SU-DHL-6 (cell line): ENCODE measurements around the gene LRRC4.

ENCODE experiments used
- H2AFZ ChIP-seq: fragments of 200-600 bp; sonication (generic); 2 replicates; pipeline ENCODE4 v1.6.1; 2014; ENCODE audit warnings: low read depth, mild to moderate bottlenecking, moderate library complexity, mixed read lengths, antibody characterized with exemption, low read length; ENCODE audit not compliant: severe bottlenecking
- H3F3A ChIP-seq: fragments of 200-600 bp; shearing (Covaris generic); 2 replicates; pipeline ENCODE4 v1.6.0; 2016; ENCODE audit warnings: antibody characterized with exemption, mild to moderate bottlenecking; ENCODE audit not compliant: insufficient read depth
- H3K27ac ChIP-seq: fragments of 200-600 bp; sonication (generic); 2 replicates; pipeline ENCODE4 v1.5.1; 2016; ENCODE audit warnings: low read depth, mild to moderate bottlenecking, low read length, moderate library complexity, mixed read lengths
- H3K27me3 ChIP-seq: fragments of 200-600 bp; sonication (generic), shearing (Covaris generic); 2 replicates; pipeline ENCODE4 v1.6.0; 2014; ENCODE audit warnings: mild to moderate bottlenecking, low read length
- H3K36me3 ChIP-seq: fragments of 200-600 bp; sonication (generic); 2 replicates; pipeline ENCODE4 v1.6.1; 2014; ENCODE audit warnings: mild to moderate bottlenecking, low read length, mixed read lengths
- H3K4me2 ChIP-seq: fragments of 300-600, 200-600 bp; shearing (Covaris generic), sonication (generic); 2 replicates; pipeline ENCODE4 v1.6.0; 2014; ENCODE audit warnings: low read length, low read depth, mild to moderate bottlenecking; ENCODE audit not compliant: poor library complexity, severe bottlenecking
- H3K4me3 ChIP-seq: fragments of 200-600 bp; sonication (generic); 2 replicates; pipeline ENCODE4 v1.5.1; 2014; ENCODE audit warnings: antibody characterized with exemption, low read length, mild to moderate bottlenecking, mixed read lengths; ENCODE audit not compliant: insufficient read depth, poor library complexity, severe bottlenecking
- H3K79me2 ChIP-seq: fragments of 200-600 bp; sonication (generic); 2 replicates; pipeline ENCODE4 v1.6.1; 2014; ENCODE audit warnings: mild to moderate bottlenecking, low read length, moderate library complexity; ENCODE audit not compliant: insufficient read depth
- H3K9ac ChIP-seq: fragments of 200-600 bp; sonication (generic); 2 replicates; pipeline ENCODE4 v1.7.0; 2014; ENCODE audit warnings: mild to moderate bottlenecking, low read length
- H3K9me2 ChIP-seq: fragments of 200-600 bp; sonication (generic); replicated peaks from 2 replicates; pipeline ENCODE4 v1.6.1; 2014; ENCODE audit warnings: low read length; ENCODE audit not compliant: insufficient read depth
- H3K9me3 ChIP-seq: fragments of 200-600 bp; sonication (generic); 2 replicates; pipeline ENCODE4 v1.6.1; 2014; ENCODE audit warnings: low read length, mixed read lengths; ENCODE audit not compliant: insufficient read depth
- H4K20me1 ChIP-seq: fragments of 200-600 bp; sonication (generic); 2 replicates; pipeline ENCODE4 v1.6.1; 2014; ENCODE audit warnings: low read depth, mild to moderate bottlenecking, antibody characterized with exemption, low read length, moderate library complexity, mixed read lengths
- EZH2phosphoT487 ChIP-seq: fragments of 200-600 bp; sonication (generic), shearing (Covaris generic); conservative IDR thresholded peaks from 2 replicates; pipeline ENCODE4 v1.6.1; 2018; ENCODE audit warnings: mild to moderate bottlenecking, antibody characterized with exemption, low read length, moderate library complexity, mixed read lengths
- TF ChIP-seq, protein P1 (sequence below): fragments of 200-600 bp; sonication (generic); IDR thresholded peaks from one replicate; pipeline ENCODE4 v1.5.1; 2017; ENCODE audit warnings: antibody characterized with exemption, mild to moderate bottlenecking, low read length, moderate library complexity; ENCODE audit not compliant: insufficient read depth, poor library complexity, severe bottlenecking

The LRRC4 gene

DNA sequence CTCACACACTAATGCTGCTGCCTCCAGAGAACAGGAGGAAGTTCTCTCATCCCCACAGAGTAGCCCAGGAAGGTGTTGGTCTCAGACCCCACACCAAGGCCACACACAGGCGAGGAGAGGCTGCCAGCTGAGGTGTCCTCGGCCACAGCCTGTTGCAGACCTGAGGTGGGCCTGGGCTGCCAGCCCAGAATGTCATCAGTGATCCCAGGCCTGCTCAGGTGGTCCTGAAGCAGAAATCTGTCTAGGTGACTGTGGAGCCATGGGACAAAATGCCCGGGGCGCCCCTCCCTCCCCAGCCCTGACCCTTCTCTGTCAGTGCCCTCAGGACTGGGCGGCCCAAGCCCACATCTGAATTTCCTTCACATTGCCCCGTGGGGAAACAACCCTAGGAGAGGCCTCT is 43.5 kb upstream of the LRRC4 start:
- Histone ChIP-seq H4K20me1 (no peaks in the 10 kb centered on the region), H3K4me2 (no peak overlapping the region), H3K36me3 (no peaks in the 10 kb centered on the region), H3K27ac (no peak overlapping the region), H2AFZ (no peak overlapping the region), H3K9me3 (no peaks in the 10 kb centered on the region), H3K4me3 (no peak overlapping the region), H3K9me2 (no peaks in the 10 kb centered on the region), H3K27me3 (no peaks in the 10 kb centered on the region), H3K9ac (no peak overlapping the region), H3K79me2 (no peaks in the 10 kb centered on the region), H3F3A (no peaks in the 10 kb centered on the region)
- no peak for TF ChIP-seq EZH2phosphoT487
- TF ChIP-seq, protein P1, sequence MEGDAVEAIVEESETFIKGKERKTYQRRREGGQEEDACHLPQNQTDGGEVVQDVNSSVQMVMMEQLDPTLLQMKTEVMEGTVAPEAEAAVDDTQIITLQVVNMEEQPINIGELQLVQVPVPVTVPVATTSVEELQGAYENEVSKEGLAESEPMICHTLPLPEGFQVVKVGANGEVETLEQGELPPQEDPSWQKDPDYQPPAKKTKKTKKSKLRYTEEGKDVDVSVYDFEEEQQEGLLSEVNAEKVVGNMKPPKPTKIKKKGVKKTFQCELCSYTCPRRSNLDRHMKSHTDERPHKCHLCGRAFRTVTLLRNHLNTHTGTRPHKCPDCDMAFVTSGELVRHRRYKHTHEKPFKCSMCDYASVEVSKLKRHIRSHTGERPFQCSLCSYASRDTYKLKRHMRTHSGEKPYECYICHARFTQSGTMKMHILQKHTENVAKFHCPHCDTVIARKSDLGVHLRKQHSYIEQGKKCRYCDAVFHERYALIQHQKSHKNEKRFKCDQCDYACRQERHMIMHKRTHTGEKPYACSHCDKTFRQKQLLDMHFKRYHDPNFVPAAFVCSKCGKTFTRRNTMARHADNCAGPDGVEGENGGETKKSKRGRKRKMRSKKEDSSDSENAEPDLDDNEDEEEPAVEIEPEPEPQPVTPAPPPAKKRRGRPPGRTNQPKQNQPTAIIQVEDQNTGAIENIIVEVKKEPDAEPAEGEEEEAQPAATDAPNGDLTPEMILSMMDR = no peak

DNA sequence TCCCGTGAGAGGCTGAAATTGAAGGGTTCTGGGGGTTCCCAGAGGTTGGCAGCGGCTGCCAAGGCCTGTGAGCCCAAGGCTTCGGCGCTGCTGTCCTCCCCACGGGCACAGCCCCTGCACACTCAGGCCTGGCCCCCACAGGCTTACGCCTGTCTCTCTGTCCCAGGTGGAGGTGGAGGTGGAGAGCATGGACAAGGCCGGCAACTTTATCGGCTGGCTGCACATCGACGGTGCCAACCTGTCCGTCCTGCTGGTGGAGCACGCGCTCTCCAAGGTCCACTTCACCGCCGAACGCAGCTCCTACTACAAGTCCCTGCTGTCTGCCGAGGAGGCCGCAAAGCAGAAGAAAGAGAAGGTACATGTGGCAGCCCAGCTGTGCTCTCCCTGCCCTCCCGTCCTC is 43.1 kb upstream of the LRRC4 start:
- Histone ChIP-seq H3K4me3 (no peak overlapping the region), H3K27me3 (no peaks in the 10 kb centered on the region), H3F3A (no peaks in the 10 kb centered on the region), H3K9me2 (no peaks in the 10 kb centered on the region), H2AFZ (no peak overlapping the region), H3K9ac (no peak overlapping the region), H3K9me3 (no peaks in the 10 kb centered on the region), H3K27ac (no peak overlapping the region), H3K36me3 (no peaks in the 10 kb centered on the region), H3K4me2 (no peak overlapping the region), H3K79me2 (no peaks in the 10 kb centered on the region), H4K20me1 (no peaks in the 10 kb centered on the region)
- TF ChIP-seq EZH2phosphoT487 = no peak
- TF ChIP-seq, protein P1 = no peak

DNA sequence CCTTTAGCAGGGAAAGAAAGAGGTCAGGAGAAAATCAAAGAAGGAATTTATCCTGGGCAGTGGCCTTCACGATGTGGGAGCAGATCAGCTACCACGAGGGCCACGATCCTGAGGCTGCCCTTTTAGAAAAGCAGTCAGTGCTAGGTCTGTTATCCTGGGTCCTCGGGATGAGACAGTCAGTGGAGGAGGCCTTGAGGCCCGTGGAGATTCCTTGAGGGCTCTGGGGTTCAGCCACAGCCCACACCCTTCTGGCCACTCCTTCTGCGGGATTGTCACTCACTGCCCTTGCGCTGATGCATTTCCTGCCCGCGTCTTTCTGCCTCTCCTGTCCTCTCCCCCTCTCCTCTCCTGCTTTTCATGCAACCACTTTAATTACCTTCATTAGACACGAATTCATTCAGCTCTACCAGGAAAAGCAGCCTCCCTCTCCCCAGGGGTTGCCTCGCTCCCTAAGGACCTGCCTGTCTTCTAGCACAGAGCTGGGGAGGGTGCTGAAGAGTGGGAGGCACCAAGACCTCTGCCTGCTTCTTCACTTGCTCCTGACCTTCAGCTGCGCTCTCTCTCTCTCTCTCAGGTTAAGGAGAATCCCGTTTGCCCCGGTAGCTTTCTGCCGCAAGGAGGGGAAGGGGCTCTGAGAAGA is 42.6 kb upstream of the LRRC4 start:
- Histone ChIP-seq H3K27me3 (no peaks in the 10 kb centered on the region), H3K27ac (no peak overlapping the region), H3K4me2 (no peak overlapping the region), H3K4me3 (no peak overlapping the region), H3F3A (no peaks in the 10 kb centered on the region), H3K9ac (no peak overlapping the region), H3K79me2 (no peaks in the 10 kb centered on the region), H2AFZ (no peak overlapping the region), H4K20me1 (no peaks in the 10 kb centered on the region), H3K36me3 (no peaks in the 10 kb centered on the region), H3K9me2 (no peaks in the 10 kb centered on the region), H3K9me3 (no peaks in the 10 kb centered on the region)
- TF ChIP-seq, protein P1 = no peak

DNA sequence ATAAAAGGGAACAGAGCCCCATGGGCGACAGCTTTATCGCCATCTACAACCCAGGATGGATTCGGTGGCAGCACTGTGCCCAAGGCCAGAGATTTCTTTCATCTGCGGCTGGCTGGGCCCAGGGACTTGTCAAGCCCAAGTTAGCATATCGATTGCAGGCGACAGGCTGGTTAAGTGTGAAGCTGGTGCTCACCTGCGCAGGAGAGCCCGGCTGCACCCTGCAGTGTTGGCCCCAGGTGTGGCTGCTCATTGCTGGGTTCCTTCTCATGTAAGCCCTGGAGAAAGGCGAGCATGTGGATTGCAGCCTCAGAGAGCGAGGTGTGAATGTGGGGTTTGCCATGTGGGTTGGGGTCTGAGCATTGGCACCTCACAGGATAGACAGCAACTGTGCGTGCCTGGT is 40.6 kb upstream of the LRRC4 start:
- Histone ChIP-seq H3F3A (no peaks in the 10 kb centered on the region), H2AFZ (no peak overlapping the region), H3K9me2 (no peaks in the 10 kb centered on the region), H3K79me2 (no peaks in the 10 kb centered on the region), H3K36me3 (no peaks in the 10 kb centered on the region), H3K9me3 (no peaks in the 10 kb centered on the region), H3K4me3 (no peak overlapping the region), H3K27me3 (no peaks in the 10 kb centered on the region), H3K27ac (no peak overlapping the region), H4K20me1 (no peaks in the 10 kb centered on the region), H3K4me2 (no peak overlapping the region), H3K9ac (no peak overlapping the region)
- no peak for TF ChIP-seq EZH2phosphoT487
- TF ChIP-seq, protein P1 = no peak
